HAP-1 (cell line): Measurements from ENCODE around the gene LRTM1.

Experiments used
- DNase-seq, 2 experiments: peaks; one replicate each; pipeline ENCODE4 v3.0.0-alpha.2; 2016 to 2020; ENCODE audit warnings: low spot score in 2 of 2
- H3K27me3 ChIP-seq: fragments of 250-450 bp; sonication (Bioruptor Pico); 2 replicates; pipeline ENCODE4 v1.5.1; 2020; ENCODE audit warnings: low read depth, mild to moderate bottlenecking, moderate library complexity
- H3K36me3 ChIP-seq: fragments of 250-450 bp; sonication (Bioruptor Pico); replicated peaks from 2 replicates; pipeline ENCODE4 v1.5.1; 2020; ENCODE audit warnings: mild to moderate bottlenecking
- H3K4me1 ChIP-seq: fragments of 250-450 bp; sonication (Bioruptor Pico); 2 replicates; pipeline ENCODE4 v1.5.1; 2020; ENCODE audit warnings: mild to moderate bottlenecking
- H3K4me3 ChIP-seq: fragments of 250-450 bp; sonication (Bioruptor Pico); 2 replicates; pipeline ENCODE4 v1.5.1; 2020; ENCODE audit warnings: mild to moderate bottlenecking, moderate library complexity
- H3K9me3 ChIP-seq: fragments of 250-450 bp; sonication (Bioruptor Pico); 2 replicates; pipeline ENCODE4 v1.5.1; 2020; ENCODE audit warnings: mild to moderate bottlenecking, moderate library complexity
- in situ Hi-C: fragments of 300-500 bp; cut with MboI; formaldehyde crosslinking; loops from 3 replicates; pipeline ENCODE4 v1.14.3; 2020; ENCODE audit warnings: low sequenced_read_pairs, inconsistent platforms, mixed read lengths

LRTM1 gene

GRCh38 chr3:54873059-54874010 lies 54.5 kb downstream of the LRTM1 start:
- in situ Hi-C loops = loop anchor here (25.0 kb wide), 1 partner anchor 864 kb away; no protein-coding TSS in a partner anchor
- DNase-seq = no peak

DNA sequence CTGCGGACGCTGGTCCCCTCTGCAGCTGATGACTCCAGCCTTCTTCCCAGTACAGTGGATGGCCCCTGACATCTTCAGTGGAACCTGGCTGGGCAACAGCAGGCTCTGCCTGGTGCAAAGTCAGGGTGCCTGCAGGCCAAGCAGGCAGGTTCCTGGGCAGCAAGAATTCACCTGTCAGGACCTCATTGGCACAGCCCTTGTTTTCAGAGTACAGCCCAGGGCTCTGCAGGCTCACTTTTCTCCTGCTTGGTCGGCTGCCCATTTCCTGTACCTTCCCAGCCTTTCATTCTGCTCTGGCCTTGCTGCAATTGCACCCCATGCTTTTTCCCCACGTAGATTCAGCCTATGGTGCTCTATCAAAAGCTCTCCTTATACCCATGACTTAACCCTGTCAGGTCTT lies 56.0 kb downstream of the LRTM1 start:
- no peaks in the 10 kb centered on the region for H3K27me3 ChIP-seq
- in situ Hi-C loops = loop anchor here (25.0 kb wide), 1 partner anchor 865 kb away; no protein-coding TSS in a partner anchor
- H3K4me1 ChIP-seq = no peaks in the 10 kb centered on the region
- H3K9me3 ChIP-seq = no peaks in the 10 kb centered on the region
- H3K4me3 ChIP-seq = no peak overlapping the region
- no peaks in the 10 kb centered on the region for H3K36me3 ChIP-seq
- DNase-seq = no peak

More at GRCh38 chr3:54873059-54874010, 54.5 kb downstream of the LRTM1 start:
- Histone ChIP-seq H3K4me1 (no peaks in the 10 kb centered on the region), H3K9me3 (no peaks in the 10 kb centered on the region), H3K4me3 (no peak overlapping the region), H3K27me3 (no peaks in the 10 kb centered on the region), H3K36me3 (no peaks in the 10 kb centered on the region)

DNA sequence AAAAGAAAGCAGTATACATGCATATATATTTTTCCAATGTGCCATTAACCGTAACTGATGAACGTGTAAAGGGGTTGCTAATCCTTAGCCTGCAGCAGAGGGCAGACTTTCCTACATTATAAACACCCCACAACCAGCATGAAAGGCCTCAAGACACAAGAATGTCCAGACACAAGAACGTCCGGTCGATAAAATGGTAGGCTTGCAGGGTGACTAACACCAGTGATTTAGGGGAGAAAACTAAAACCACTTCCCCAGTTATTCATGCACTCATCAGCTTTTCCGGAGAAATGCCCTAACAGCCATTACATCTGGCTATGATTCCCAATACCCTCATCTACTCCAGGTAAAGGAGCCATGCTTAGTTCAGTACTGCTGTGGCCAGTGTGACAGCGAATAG lies 57.4 kb downstream of the LRTM1 start:
- Histone ChIP-seq H3K4me1 (no peaks in the 10 kb centered on the region), H3K27me3 (no peaks in the 10 kb centered on the region), H3K9me3 (no peaks in the 10 kb centered on the region), H3K4me3 (no peak overlapping the region), H3K36me3 (no peaks in the 10 kb centered on the region)
- in situ Hi-C loops = loop anchor here (25.0 kb wide), 1 partner anchor 867 kb away; no protein-coding TSS in a partner anchor
- peak; percentile 41 to 45 for DNase-seq
